ENCODE measurements around the gene OPCML.

GRCh38 chr11:133579165-133580031, 47.1 kb upstream of the OPCML start:
- TF ChIP-seq EP300 (conservative IDR thresholded peaks at IDR 0.05; ENCODE audit: poor library complexity, severe bottlenecking): no peak
- TF ChIP-seq CTCF (IDR thresholded peaks at IDR 0.05; ENCODE audit: poor library complexity, severe bottlenecking): no peak
- TF ChIP-seq EZH2 (IDR thresholded peaks at IDR 0.05; ENCODE audit: borderline replicate concordance, insufficient read depth, low read length, poor library complexity, severe bottlenecking): no peak
- no peak for TF ChIP-seq REST (IDR thresholded peaks at IDR 0.05; ENCODE audit: borderline replicate concordance)
- TF ChIP-seq POLR2AphosphoS5 (IDR thresholded peaks at IDR 0.05): no peak
- no peak for TF ChIP-seq SMC3 (conservative IDR thresholded peaks at IDR 0.05; ENCODE audit: poor library complexity)
- TF ChIP-seq RAD21 (conservative IDR thresholded peaks at IDR 0.05): no peak
